A172 (cell line): Measurements from ENCODE around the gene PDIA5. TPM values are rescaled to one million over a fixed set of nuclear protein-coding genes. Genes with fewer than 3 reads are reported as not detected.

ENCODE experiments used
- DNase-seq: peaks from one replicate; pipeline ENCODE4 v3.0.0-alpha.2; 2015; ENCODE audit warnings: low spot score
- total RNA-seq: library from RNA; depleted of rRNA; stranded (reverse); fragments of >200 nt; shearing (Covaris generic); gene quantifications from 2 replicates; pipeline ENCODE4 v1.2.3, GENCODE V29; 2014; rRNA removed

PDIA5 gene
- total RNA-seq, result 15.0 and 16.5 TPM in 2 replicates

DNA sequence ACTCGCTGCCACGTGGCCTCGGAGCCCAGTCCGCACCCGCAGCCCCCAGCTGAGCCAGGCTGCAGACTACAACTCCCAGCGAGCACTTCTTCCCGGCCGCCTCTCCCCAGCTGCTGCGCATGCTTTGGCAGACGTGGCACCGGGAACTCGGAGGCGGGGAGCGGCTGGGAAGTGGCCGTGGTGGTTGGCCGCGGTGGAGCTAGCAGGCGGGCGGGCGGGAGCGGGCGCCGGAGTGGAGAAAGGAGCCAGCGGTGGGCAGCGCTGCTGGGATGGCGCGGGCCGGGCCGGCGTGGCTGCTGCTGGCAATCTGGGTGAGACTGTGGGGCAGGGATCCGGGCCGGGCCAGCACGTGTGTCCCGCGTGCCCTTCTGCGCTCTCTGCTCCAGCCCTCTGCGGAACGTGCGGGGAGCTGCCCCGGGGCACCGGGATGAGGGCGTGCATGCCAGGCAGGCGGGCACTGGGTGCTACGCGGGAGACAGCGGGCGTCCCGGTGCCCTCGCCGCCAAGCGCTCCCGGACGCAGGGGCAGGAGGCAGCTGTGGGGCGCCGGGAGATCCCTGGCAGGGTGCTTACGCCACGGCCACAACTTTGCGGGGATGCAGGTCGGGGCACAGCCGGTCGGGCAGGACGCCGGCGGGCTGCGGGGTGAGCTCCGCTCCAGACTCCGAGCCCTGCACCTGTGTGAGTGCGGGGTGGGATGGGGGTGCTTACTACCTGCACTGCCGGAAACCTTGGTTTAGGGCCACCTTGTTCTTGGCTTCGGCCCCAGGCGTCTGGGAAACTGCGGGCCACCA is at the start of gene PDIA5:
Gene PDIA5, plus strand, starts transcription at position 130 of the 793 bp plus-strand sequence. Its CDS starts 140 bp downstream, at position 270.
- peak; percentile 74 for DNase-seq

DNA sequence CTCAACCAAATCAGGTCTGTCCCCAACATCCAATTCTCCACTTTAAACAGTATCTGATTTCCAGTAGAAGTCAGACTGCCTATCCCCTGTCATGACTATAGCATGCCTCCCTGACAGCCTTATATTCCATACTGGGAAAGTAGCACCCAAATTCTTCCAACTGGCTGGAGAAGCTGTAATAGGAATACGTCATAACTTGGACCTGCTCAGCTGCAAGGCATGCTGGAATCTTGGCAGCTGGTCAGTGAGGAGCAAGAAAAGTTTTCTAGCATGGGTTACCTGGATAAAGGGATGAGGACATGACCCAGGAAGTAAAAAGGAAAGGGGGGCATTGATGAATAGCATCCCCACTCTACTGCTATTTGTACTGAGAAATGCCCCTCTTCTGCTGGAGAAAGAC is 48.1 kb upstream of the PDIA5 start:
- no peak for DNase-seq

DNA sequence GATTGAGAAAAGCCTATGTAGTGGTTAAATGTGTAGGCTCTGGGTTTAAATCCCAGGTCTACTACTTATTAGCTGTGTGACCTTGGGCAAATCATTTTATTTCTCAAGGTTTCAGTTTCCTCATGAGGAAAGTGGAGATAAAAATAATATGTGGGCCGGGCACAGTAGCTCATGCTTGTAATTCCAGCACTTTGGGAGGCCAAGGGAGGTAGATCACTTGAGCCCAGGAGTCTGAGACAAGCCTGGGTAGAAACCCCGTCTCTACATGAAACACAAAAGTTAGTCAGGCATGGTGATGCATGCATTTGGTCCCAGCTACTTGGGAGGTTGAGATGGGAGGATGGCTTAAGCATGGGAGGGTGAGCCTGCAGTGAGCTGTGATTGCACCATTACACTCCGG is 47.7 kb upstream of the PDIA5 start:
- no peak for DNase-seq

DNA sequence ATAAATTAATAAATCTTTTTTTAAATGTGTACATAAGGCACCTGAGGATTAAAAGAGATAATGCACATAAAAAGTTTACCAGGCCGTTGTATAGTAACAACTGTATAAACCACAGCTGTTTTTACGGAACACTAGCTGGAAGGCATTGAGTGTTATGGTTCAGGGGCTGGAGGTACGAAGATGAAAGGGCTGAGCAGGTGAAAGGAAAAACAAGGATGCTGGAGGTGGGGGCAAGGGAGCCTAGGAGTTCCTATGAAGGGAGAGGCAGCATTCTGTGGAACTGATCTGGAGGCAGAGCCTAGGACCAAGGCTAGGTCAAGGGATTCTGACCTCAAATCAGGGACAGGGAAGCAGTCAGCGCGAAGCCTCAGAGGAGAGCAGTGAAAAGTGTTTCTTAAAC is 47.2 kb upstream of the PDIA5 start:
- no peak for DNase-seq

DNA sequence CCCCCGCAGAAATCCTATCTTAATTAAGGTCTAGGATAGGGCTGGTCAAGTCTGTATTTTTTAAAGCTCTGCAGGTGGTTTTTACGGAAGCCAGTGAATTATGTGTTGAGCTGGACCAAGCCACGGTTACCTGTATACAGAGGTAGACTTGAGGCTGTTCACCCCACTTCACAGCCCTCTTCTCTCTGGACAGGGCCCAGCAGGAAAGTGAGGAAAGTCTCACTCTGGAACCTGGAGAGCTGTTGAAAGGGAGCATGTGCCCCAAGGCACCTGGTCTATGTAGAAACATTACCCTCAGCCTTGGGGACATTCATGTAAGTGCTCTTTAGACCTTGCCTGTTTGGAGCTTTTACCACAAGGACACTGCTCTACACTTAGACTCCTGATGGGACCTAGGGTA is 46.1 kb upstream of the PDIA5 start:
- DNase-seq, result no peak

DNA sequence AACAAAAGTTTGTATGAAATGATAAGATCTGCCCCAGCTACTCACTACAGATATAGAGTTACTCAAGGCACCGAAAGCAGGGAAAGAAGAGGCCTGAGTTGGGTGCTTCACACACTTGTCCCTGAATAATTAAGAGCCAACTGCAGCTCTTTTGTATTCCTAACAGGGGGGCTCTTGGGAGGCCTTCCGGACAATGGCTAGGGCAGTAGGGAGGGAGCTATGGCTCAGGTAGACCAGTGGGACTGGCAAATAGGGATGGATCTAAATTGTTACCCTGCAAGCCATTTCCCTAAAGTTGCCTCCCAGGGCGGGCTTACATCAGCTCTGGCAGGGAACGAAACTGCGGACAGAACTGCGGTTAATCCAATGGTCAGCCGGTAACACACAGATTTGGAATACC is 45.4 kb upstream of the PDIA5 start:
- no peak for DNase-seq

DNA sequence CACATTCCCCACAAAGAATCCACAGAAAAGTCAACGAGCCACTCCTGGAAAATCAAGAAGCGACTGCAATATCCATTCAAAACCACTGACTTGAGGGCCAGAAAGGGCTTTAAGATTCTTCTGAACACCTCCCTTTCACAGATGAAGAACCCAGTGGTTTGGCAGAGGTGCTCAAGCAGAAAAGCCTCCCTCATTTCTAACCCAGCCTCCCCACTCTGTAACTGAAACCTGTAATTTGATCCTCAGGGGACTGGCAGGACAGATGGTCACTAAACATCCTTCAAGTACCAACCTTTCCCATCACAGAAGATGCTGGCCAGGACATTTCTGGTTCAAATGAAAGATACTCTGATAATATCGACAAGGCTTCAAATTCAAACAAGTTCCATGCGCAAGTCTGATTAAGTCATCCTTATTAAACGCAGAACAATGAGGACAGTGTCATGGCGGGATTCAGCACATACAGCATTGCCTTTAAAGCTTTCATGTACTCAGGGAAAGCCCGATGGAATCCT is 44.8 kb upstream of the PDIA5 start:
- DNase-seq, result no peak

DNA sequence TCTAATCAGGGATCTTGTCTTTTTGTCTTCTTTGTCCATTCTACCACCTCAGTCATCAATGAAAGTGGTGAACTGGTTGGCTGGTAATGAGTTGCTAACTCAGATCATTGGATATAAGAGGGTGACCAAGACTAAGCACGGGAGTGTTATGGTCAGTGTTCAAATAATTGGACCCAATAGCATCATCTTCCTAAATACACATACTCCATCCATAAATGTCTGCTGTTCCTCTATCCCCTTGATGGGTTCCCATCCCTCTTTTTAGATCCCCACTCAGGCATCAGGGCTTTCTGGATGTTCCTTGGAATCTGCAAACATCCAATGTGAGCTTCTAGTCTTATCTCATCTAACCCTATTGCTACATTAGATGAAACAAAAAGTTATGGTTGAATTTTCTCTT is 42.8 kb upstream of the PDIA5 start:
- DNase-seq, result no peak

DNA sequence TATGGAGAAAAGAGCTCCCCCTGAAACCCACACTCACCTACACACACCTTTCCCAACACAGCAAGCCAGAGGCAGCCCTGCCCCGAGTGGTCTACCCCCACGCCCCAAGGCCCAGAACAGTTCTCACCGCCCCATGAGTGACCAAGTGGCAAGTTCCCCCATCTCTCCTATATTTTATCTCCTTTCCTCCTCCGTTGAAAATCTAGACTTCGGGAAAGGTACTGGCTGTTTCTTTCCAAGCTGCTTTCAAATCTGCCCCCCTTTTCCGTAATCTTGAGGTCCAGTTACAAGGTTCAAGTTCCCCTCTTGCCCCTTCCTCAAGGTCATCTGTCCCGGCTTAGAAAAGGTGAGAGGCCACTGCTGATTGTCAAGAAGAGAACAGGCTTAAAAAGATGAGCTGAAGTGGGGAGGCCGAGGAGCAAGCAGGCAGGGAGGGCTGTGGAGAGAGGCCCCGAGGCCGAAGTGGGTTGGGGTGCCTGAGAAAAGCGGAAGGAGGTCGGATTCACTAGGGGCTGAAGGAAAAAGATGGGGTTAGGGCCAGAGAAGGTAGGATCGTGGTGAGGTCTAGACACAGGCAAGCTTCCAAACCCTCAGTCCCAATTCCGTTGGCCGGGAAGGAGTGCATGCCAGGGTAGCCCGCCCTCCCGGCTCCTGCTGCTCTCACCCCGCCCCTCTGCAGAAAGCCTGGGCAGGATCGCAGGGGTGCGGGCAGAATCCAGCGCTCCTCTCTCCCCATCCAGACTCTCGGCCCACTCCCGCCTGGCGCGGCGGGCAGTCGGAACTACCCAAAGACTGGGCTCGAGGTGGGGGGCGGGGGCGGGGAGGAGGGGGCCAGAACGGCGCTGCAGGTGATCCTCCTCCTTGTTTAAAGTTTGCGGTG is 40.9 kb upstream of the PDIA5 start:
- no peak for DNase-seq

DNA sequence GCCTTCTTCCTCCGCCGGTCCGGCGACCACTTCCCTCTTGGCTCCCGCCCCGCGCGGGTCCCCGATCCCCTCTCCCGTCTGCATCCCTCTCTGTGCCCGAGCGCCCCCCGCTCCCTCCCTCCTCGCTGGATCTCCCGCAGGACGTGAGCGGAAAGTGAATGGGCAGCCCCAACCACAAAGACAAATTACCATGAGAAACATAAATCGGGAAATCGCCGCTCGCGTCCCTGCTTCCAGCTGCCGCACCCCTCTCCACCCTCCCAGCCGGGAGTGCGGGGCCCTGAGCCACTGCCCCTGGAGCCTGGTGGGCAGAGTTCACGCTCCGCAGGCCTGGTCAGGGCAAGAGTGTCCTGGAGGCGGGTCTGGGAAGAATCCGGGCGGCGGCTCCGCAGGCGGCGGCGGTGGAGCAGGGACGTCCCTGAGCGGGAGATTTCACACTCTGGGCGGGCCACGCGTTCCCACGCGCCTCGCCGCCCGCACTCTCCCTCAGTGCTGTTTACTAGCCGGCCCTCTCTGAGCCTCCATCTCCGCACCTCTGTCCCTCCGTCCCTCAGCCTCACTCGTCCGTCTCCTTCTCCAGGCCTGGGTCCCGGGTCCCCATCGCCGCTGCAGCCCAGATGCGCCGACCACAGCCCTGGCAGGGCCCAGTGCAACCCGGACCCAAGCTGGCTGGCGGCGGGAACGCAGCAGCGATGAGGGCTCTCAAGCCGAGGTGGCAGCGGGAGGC is 40.1 kb upstream of the PDIA5 start:
- no peak for DNase-seq

DNA sequence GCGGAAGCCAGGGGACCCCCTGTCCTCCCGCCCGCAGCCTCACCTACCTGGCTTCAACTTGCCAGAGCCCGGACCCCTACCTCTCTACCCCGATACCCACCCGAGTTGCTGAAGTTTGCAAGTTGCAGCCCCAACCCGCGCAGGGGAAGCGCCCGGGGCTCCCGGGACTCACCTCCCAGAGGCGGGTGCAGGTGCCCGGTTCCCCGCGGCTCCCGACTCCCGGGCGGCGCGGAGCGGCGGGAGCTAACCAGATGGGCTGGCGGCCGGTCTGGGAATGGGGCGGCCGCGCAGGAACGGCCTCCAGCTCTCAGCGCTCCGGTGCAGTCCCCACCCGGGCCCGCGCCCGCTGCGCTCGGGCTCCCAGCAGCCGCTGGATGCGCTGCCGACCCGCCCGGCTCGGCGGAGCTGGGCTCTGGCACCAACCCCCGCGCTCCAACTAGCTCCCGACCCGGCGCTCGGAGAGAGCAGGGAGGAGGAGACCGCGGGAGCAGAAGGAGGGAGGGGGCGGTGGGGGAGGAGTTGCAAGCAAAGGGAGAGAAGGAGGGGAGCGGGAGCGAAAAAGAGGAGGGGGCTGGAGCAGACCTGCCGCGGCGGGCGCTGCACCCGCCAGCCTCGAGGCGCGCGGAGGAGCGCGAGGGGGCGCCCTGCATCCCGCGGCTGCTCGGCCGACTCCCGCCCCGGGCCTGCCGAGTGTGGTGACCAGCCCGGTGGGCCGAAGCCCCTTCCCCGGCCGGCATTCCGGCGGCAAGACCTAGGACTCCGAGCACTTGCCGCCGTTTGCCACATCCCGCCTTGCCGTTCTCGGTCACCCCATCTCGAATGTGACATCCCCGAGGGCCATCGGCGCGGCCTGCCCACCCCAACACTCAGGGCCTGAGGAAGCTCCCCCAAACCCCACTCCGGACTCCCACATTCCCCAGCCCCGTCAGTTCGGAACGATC is 39.3 kb upstream of the PDIA5 start, which contains the start of gene SEMA5B:
Gene SEMA5B, minus strand, starts transcription at position 472 of the 941 bp plus-strand sequence. CDS start 66,500 bp downstream, outside the sequence.
- no peak for DNase-seq

DNA sequence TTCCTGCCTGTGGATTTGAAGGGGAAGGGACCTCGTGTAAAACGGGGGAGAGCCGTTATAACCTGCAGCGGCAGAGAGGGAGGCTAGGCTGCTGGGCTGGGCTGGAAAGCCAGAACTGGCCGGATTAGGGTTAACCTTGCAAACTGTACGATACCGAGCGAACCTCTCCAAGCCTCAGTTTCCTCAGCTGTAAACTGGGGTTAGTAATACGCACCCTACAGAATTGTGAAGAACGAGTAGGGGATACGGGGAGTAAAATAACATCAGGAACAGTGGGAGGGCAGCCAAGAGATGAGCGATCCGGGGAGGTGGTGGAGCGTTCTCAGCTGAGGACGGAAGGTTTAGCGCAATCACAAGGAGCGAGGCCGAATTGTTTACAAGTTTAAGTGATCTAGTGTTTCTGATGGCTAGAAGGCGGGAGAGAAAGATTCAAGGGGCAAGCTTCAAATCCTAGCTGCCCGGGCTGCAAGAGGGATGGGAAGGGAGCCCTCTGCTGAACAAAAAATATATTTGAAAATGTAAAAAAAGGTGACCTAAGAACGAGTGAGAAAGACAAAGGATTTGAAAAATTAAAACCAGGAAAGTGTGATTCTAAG is 38.5 kb upstream of the PDIA5 start:
- DNase-seq, result peak; percentile 58

DNA sequence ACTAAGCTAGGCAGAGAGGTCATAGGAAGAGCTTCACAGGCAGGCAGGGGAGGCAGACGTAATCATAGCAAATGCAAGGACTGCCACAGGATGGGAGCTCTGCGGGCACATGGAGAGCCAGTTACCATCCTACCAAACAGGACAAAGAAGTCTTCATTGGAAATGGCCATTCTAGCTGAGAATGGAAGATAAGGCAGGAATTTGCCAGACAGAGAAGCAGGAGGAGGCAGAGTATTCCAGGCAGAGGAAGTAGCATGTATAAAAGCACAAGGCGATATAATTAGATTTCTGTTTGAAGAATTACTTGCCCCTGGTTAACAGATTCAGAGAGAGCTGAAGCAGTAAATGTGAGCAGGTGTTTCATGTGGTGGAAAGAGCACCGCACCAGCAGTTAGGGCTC is 35.8 kb upstream of the PDIA5 start:
- no peak for DNase-seq

DNA sequence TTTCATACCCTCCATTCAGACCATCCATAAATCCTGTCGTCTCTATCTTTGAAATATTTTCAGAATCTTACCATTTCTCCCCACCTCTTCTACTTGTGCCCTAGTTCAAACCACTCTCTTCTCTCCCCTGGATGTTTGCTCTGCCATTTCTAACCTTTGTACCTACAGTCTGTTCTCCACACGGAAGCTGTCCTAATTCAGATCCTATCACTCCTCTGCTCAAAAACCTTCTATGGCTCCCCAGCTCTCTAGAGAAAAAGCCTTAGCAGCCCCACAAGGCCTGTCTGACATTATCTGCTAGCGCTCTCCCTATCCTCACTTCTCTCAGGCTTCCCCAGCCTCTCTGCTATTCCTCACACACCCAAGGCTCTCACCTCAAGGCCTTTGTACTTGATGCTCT is 34.8 kb upstream of the PDIA5 start:
- no peak for DNase-seq

DNA sequence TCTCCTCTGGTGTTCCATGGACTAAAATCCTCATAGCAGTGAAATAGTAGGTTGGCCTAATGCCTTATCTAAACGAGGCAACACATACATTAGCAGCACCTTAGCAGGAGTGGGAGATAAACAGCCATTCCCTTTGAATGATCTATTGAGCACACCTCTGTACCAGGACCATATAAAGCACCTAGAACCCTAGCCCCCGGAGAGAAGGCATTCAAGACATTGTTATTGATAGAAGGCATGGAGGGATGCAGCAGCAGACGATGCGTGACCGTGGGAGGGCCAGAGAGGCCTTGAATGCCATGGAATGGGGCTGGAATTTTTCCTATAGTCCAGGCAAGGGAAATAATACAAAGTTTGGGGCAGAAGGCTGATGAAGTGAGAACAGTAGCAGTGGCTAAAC is 32.7 kb upstream of the PDIA5 start:
- no peak for DNase-seq

DNA sequence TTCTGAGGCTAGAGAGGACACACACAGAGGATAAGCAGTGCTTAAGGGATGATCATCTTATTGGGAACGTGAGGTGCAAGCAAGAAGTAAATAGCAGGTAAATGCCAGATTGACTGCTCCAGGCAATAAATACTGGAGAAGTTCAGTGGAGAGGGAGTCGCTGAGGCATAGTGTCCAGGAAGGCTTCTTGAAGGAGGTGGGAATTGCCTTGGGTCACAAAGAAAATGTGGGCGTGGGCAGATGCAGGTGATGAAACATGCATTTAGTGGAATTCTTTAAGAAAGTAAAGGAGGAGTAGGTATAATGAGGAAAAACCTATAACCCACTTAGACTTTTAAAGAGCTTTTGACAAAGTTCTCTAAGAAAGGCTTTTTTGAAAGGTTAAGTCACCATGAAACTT is 31.8 kb upstream of the PDIA5 start:
- DNase-seq, result no peak

DNA sequence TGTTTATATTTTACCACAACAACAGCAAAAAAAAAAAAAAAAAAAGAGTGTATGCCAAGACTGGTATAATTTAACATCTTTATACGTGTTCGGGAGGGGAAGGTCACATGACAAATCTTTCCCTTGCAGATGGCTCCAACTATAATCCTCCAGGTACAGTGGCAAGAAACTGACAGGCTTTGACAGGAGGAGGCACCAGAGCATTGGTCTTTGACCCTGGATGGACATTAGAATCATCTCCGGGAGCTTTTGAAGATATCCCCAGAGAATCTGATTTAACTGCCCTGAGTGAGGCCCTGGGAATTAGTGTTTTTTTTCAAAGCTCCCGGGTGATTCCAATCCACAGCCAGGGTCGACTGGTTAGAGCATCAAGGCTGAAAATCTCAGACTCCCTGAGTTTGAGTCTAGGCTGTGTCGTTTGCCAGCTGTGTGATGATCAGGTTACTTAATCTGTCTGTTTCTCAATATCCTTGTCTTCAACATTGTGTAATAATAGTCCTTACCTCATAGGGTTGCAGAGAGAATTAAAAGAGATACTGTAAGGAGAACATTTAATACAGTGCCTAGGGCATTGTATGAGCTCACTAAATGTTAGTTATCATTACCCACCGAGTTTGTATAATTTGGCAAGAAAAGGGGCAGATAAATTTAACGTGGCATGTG is 30.3 kb upstream of the PDIA5 start:
- DNase-seq, result no peak

DNA sequence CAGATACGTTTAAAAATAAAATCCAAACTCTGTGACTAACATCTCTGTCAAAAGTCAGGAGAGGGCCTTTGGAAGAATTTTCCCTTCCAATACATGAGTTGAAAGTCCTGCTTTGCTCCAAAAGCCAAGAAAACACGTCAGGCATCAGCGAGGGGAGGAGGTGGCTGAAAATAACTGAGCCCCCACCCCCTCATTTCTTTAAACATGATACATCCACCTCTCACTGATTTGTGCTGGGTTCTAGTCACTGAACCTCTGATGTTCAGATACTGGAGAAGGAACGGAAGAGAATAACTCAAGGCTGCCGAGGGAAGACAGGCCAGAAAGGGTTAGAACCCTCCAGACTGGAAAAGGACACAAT is 29.8 kb upstream of the PDIA5 start:
- no peak for DNase-seq

DNA sequence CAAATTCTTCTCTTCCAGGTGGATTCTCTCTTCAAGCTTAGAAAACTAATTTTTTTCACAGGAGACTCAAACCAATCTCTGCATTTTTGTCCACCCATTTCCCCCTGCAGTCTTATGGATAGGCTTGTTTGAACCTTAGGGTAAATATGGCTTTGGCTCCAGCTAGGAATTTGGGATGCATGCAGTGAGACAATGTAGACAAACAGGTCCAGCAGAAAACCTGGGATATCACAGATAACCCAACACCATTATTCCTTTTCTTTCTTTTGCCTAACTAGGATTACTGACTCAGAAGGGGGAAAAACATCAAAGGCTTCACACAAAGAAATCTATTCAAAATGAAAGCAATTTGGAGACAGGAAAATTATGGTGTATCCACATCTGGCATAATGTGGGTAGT is 28.1 kb upstream of the PDIA5 start:
- no peak for DNase-seq

DNA sequence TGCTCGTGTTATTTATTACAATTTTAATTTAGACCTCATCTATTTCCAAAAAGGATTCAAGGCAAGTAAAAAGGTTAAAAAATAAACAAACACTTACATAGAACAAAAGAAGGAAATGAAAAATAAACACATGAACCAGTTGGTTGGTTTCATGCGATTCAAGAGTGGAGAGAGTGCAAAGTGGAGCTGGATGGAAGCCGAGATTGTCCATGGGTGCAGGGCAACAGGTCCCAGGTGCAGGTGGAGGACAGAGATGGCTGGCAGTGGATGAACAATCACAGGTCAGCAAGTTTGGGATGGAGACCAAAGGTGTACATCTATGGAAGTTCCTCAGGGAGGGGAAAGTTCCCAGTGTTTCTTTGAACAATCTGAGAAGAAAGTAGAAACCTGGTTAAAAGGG is 27.6 kb upstream of the PDIA5 start:
- no peak for DNase-seq
